ENCODE results near the gene MAST1.
A peak's percentile ranks its signal among the peaks of the same experiment; 100 is the strongest.

DNA sequence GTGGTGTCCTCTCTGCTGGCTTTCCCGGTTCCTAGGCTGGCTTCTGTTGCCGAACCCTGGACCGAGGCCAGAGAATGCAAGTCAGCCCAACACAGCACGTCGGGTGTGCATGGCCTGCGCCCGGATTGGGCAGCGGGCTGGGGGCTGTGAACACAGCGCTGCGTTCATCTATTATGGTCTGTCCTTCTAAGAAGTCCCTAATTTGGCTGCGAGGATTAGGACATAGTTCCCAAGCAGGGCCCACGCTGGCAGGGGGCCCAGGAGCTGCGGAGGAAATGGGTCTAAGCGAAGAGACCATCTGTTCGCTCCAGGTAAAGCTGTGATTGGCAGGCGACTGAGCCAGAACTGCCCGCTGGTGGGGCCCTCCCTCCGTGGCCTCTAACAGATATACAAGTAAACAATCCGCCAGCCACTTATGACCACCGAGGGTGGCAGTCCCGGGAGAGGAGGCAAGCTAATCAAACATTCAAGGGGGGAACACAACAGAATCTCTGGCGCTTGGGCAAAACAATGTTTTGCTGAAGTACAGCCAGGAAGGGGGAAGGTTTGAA is 74.8 kb downstream of the MAST1 start:
- TF ChIP-seq, protein P1, sequence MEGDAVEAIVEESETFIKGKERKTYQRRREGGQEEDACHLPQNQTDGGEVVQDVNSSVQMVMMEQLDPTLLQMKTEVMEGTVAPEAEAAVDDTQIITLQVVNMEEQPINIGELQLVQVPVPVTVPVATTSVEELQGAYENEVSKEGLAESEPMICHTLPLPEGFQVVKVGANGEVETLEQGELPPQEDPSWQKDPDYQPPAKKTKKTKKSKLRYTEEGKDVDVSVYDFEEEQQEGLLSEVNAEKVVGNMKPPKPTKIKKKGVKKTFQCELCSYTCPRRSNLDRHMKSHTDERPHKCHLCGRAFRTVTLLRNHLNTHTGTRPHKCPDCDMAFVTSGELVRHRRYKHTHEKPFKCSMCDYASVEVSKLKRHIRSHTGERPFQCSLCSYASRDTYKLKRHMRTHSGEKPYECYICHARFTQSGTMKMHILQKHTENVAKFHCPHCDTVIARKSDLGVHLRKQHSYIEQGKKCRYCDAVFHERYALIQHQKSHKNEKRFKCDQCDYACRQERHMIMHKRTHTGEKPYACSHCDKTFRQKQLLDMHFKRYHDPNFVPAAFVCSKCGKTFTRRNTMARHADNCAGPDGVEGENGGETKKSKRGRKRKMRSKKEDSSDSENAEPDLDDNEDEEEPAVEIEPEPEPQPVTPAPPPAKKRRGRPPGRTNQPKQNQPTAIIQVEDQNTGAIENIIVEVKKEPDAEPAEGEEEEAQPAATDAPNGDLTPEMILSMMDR (IDR thresholded peaks at IDR 0.05): peak in 1 of 4 experiments; percentile 3
- no peak for TF ChIP-seq POLR2A (IDR thresholded peaks at IDR 0.05)
- peak; percentile 46 for TF ChIP-seq POLR2AphosphoS5 (IDR thresholded peaks at IDR 0.05)

Data from prostate gland (tissue), 2 donors.